K562 (cell line): ENCODE results near the gene CSRNP3. TPM values are rescaled to one million over a fixed set of nuclear protein-coding genes. Genes with fewer than 3 reads are reported as not detected.

ENCODE experiments used
- ATAC-seq: fragments of 200-7000 bp; cut with Tn5 transposase; 3 replicates; pipeline ENCODE4 v1.9.1; 2020; ENCODE audit warnings: moderate library complexity
- BruUV-seq: library from RNA; stranded (reverse); fragments of 400-500 nt; replicated peaks from 2 replicates; lab custom pipeline; 2021; lab: Mats Ljungman, UMichigan
- CTCF ChIA-PET: fragments of 300-600 bp; formaldehyde crosslinking; extraction: SDS; loops from one replicate; lab custom pipeline; 2021; ENCODE audit warnings: low intra/inter-chr PET ratio; lab: Yijun Ruan, JAX
- POLR2A ChIA-PET: fragments of 300-600, 350-650 bp; sonication (Branson Sonifier 250); formaldehyde crosslinking; extraction: SDS; loops from one replicate; lab custom pipeline; 2021; ENCODE audit warnings: antibody characterized with exemption, inconsistent platforms; lab: Yijun Ruan, JAX
- DNase-seq, 4 experiments: peaks; one replicate each; pipeline versions ENCODE4 v3.0.0 to v3.0.0-alpha.2; 2011 to 2018; ENCODE audit warnings: low spot score in 3 of 4, mixed read lengths in 3 of 4; ENCODE audit errors: extremely low read depth in 1 of 4
- FAIRE-seq: peaks from 2 replicates; lab custom pipeline; 2011; peaks lifted over from hg19 to GRCh38; lab: Jason Lieb, UNC
- H2AFZ ChIP-seq: 2 replicates; pipeline ENCODE4 v1.6.0; 2011; ENCODE audit warnings: low read depth, low read length, control low read depth, inconsistent platforms
- H3K27ac ChIP-seq: fragments of 200-600 bp; 3 replicates; pipeline ENCODE4 v1.8.0; 2011; ENCODE audit warnings: low read depth, mild to moderate bottlenecking, control low read depth, inconsistent platforms, low read length, moderate library complexity, mixed read lengths; ENCODE audit errors: extremely low read depth
- H3K27me3 ChIP-seq, 2 experiments: fragments of 300-600 bp in 1 of 2; 2 replicates in 1 of 2; 3 replicates in 1 of 2; pipeline versions ENCODE4 v1.6.0 to v1.8.0; 2011; ENCODE audit warnings: inconsistent platforms in 2 of 2, low read length in 2 of 2, mild to moderate bottlenecking in 1 of 2, mixed read lengths in 1 of 2, moderate library complexity in 1 of 2; ENCODE audit not compliant: control insufficient read depth in 2 of 2, insufficient read depth in 2 of 2
- H3K36me3 ChIP-seq: fragments of 300-600 bp; 3 replicates; pipeline ENCODE4 v1.8.0; 2011; ENCODE audit warnings: mild to moderate bottlenecking, low read length, inconsistent platforms; ENCODE audit not compliant: control insufficient read depth, insufficient read depth
- H3K4me1 ChIP-seq, 2 experiments: fragments of 200-600 bp in 1 of 2; replicated peaks in 1 of 2; 2 replicates in 1 of 2; 3 replicates in 1 of 2; pipeline versions ENCODE4 v1.5.1 to v1.8.0; 2011; ENCODE audit warnings: inconsistent platforms in 2 of 2, low read length in 2 of 2, mild to moderate bottlenecking in 1 of 2, mixed read lengths in 1 of 2, moderate library complexity in 1 of 2; ENCODE audit not compliant: control insufficient read depth in 2 of 2, insufficient read depth in 2 of 2
- H3K4me2 ChIP-seq: 2 replicates; pipeline ENCODE4 v1.6.1; 2011; ENCODE audit warnings: low read length, control low read depth, inconsistent platforms, mixed read lengths; ENCODE audit not compliant: insufficient read depth
- H3K4me3 ChIP-seq: fragments of 200-600 bp; sonication (generic), shearing (Covaris generic); 2 replicates; pipeline ENCODE4 v1.5.1; 2016; ENCODE audit warnings: control low read depth, inconsistent platforms
- H3K79me2 ChIP-seq: fragments of 200-600 bp; 3 replicates; pipeline ENCODE4 v1.8.0; 2011; ENCODE audit warnings: low read length, inconsistent platforms; ENCODE audit not compliant: control insufficient read depth, insufficient read depth
- H3K9ac ChIP-seq, 2 experiments: 2 replicates each; pipeline versions ENCODE4 v1.6.0 to v1.6.1; 2011; ENCODE audit warnings: low read depth in 2 of 2, low read length in 2 of 2, control low read depth in 1 of 2, inconsistent platforms in 1 of 2, mild to moderate bottlenecking in 1 of 2, mixed read lengths in 1 of 2; ENCODE audit not compliant: insufficient read depth in 1 of 2
- H3K9me1 ChIP-seq: one replicate; pipeline ENCODE4 v1.6.0; 2011; ENCODE audit warnings: inconsistent platforms, mild to moderate bottlenecking, low read length, moderate library complexity; ENCODE audit not compliant: control insufficient read depth, insufficient read depth
- H3K9me3 ChIP-seq: replicated peaks from 2 replicates; pipeline ENCODE4 v1.5.1; 2011; ENCODE audit warnings: low read depth, low read length, inconsistent platforms; ENCODE audit not compliant: control insufficient read depth, insufficient read depth
- H4K20me1 ChIP-seq: replicated peaks from 2 replicates; pipeline ENCODE4 v1.6.1; 2011; ENCODE audit warnings: low read length, inconsistent platforms, mixed read lengths; ENCODE audit not compliant: control insufficient read depth, insufficient read depth
- BRD9 ChIP-seq: fragments of 450-650 bp; IDR thresholded peaks from 2 replicates; pipeline ENCODE4 v1.6.1; 2018; ENCODE audit warnings: low read depth; ENCODE audit not compliant: partially characterized antibody
- DPF2 ChIP-seq: fragments of 450-650 bp; IDR thresholded peaks from 2 replicates; pipeline ENCODE4 v1.6.1; 2016
- GATAD2A ChIP-seq: fragments of 450-650 bp; IDR thresholded peaks from 2 replicates; pipeline ENCODE4 v1.6.1; 2017
- HDAC1 ChIP-seq, 2 experiments: fragments of 450-650 bp; IDR thresholded peaks; 2 replicates each; pipeline ENCODE4 v1.6.1; 2016 to 2017; ENCODE audit warnings: inconsistent platforms in 1 of 2, mild to moderate bottlenecking in 1 of 2, moderate library complexity in 1 of 2
- HDAC6 ChIP-seq: IDR thresholded peaks from 2 replicates; pipeline ENCODE4 v1.6.1; 2012; ENCODE audit warnings: low read depth, mild to moderate bottlenecking, control low read depth, inconsistent platforms, low read length, moderate library complexity
- JUN ChIP-seq, 2 experiments: sonication (generic) in 1 of 2; formaldehyde crosslinking in 1 of 2; IDR thresholded peaks; 2 replicates each; pipeline versions ENCODE4 v1.6.1 to v1.8.0; 2012 to 2022; ENCODE audit warnings: borderline replicate concordance in 2 of 2, mild to moderate bottlenecking in 2 of 2, improper control_type of control experiment in 1 of 2, low read depth in 1 of 2, low read length in 1 of 2, missing genetic modification reagents in 1 of 2
- JUND ChIP-seq, 2 experiments: IDR thresholded peaks; 2 replicates in 1 of 2; 3 replicates in 1 of 2; pipeline ENCODE4 v1.6.1; 2011; ENCODE audit warnings: borderline replicate concordance in 2 of 2, low read depth in 2 of 2, low read length in 2 of 2, improper control_type of control experiment in 1 of 2, missing biosample characterization in 1 of 2, missing genetic modification characterization in 1 of 2, missing genetic modification reagents in 1 of 2
- POLR2H ChIP-seq: IDR thresholded peaks from 2 replicates; pipeline ENCODE4 v1.6.1; 2016; ENCODE audit warnings: missing genetic modification characterization, low read depth, mild to moderate bottlenecking, control low read depth, missing compliant biosample characterization, moderate library complexity
- SREBF1 ChIP-seq: fragments of 150-350 bp; IDR thresholded peaks from 2 replicates; pipeline ENCODE4 v1.6.1; 2014; ENCODE audit warnings: antibody characterized with exemption, low read depth, low read length, borderline replicate concordance
- SRSF3 ChIP-seq: fragments of 200-400 bp; formaldehyde crosslinking; IDR thresholded peaks from 2 replicates; pipeline ENCODE4 v1.6.1; 2016; ENCODE audit warnings: mild to moderate bottlenecking, low read length, moderate library complexity; ENCODE audit not compliant: insufficient read depth
- SUPT5H ChIP-seq: fragments of 450-650 bp; IDR thresholded peaks from 2 replicates; pipeline ENCODE4 v1.6.1; 2016
- ZBTB17 ChIP-seq: fragments of 450-650 bp; formaldehyde crosslinking; IDR thresholded peaks from 2 replicates; pipeline ENCODE4 v1.4.0; 2020; ENCODE audit warnings: mild to moderate bottlenecking
- ZNF644 ChIP-seq: fragments of 200-800 bp; sonication (Bioruptor generic); IDR thresholded peaks from 2 replicates; pipeline ENCODE4 v1.6.1; 2016; ENCODE audit warnings: low read depth, missing genetic modification characterization, missing compliant biosample characterization
- ZNF830 ChIP-seq: fragments of 250-450 bp; sonication (Bioruptor Pico); IDR thresholded peaks from 2 replicates; pipeline ENCODE4 v1.5.0; 2021; ENCODE audit warnings: mild to moderate bottlenecking
- WGBS: fragments of 100-300 bp; shearing (Covaris generic); methylation state at CpG from one replicate; pipeline ENCODE4 v1.1.6; 2016; ENCODE audit warnings: low coverage, mixed read lengths; ENCODE audit not compliant: insufficient coverage; ENCODE audit errors: missing lambda C conversion rate; 5-methylcytosine and 5-hydroxymethylcytosine counted together
- in situ Hi-C: fragments of 300-500 bp; cut with MboI; formaldehyde crosslinking; loops from 4 replicates; pipeline ENCODE4 v1.15.0; 2018; ENCODE audit warnings: inconsistent platforms, mixed read lengths
- intact Hi-C: fragments of 100-400 bp; cut with micrococcal nuclease; formaldehyde crosslinking; loops from 2 replicates; pipeline ENCODE4 v1.14.2; 2022
- polyA plus RNA-seq, 8 experiments: library from polyadenylated mRNA; depleted of rRNA in 4 of 8; stranded (reverse) in 5 of 8; unstranded in 3 of 8; fragments of >200 nt; fragmentation: Nextera tagmentation in 2 of 8; fragmentation: Illumina TruSeq in 1 of 8; extraction: Ambion mirVana in 2 of 8; extraction: Trizol in 1 of 8; gene quantifications; 2 replicates each; pipeline versions ENCODE4 v1.2.1 to v1.2.3, GENCODE V29; 2011 to 2014; ENCODE audit warnings: inconsistent platforms in 1 of 8, missing spikeins in 1 of 8
- total RNA-seq, 7 experiments: library from RNA; depleted of rRNA in 6 of 7; stranded (reverse); fragments of >200 nt in 6 of 7; fragmentation: Illumina TruSeq in 2 of 7; extraction: Trizol in 2 of 7; gene quantifications; 2 replicates each; pipeline versions ENCODE4 v1.2.1 to v1.2.3, GENCODE V29; 2011 to 2021; ENCODE audit warnings: low replicate concordance in 1 of 7
- TF ChIP-seq, protein P1 (sequence below): fragments of 250-450 bp; sonication (Bioruptor Pico); IDR thresholded peaks from 2 replicates; pipeline ENCODE4 v1.8.0; 2022; ENCODE audit warnings: moderate library complexity, mild to moderate bottlenecking, inconsistent platforms
- TF ChIP-seq, protein P2 (sequence below): fragments of 450-650 bp; IDR thresholded peaks from 2 replicates; pipeline ENCODE4 v1.6.1; 2016; ENCODE audit warnings: borderline replicate concordance
- TF ChIP-seq, protein P3 (sequence below): fragments of 450-650 bp; formaldehyde crosslinking; IDR thresholded peaks from 2 replicates; pipeline ENCODE4 v1.4.0; 2020; ENCODE audit warnings: mild to moderate bottlenecking

CSRNP3 gene
- total and polyA plus RNA-seq, 9 of the 15 experiments (the other 6 are each of a cell fraction or from before 2014, with no cell fraction given) = not detected

DNA sequence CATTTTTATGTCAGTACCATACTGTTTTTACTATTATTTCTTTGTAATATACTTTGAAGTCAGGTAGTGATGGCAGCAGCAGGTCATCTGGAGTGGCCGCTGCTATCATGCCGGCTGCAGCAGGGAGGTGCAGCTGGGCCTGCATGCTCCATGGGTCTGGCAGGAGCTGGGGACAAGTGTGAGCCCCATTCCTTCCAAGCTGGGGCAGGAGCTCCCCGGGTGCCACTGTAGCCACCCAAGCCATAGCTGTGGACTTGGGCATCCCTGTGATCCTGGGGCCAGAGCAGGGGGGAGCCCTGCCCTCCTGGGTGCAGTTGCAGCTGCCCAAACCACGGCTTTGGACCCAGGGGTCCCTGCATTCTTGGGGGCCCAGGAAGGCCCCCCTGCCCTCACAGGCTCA is 59.2 kb downstream of the CSRNP3 start:
- H3K4me3 ChIP-seq = no peak overlapping the region
- no peak overlapping the region for H3K9ac ChIP-seq
- ChIA-PET CTCF (no interaction called here), POLR2A (interaction anchor here (0.8 kb wide), 1 partner anchor 11 kb away, joined by 3 read pairs; no protein-coding TSS in a partner anchor)
- ATAC-seq (no peak), DNase-seq (no peak), FAIRE-seq (no peak)
- H2AFZ ChIP-seq = no peak overlapping the region
- H4K20me1 ChIP-seq = no peaks in the 10 kb centered on the region
- no peak overlapping the region for H3K4me2 ChIP-seq
- no peaks in the 10 kb centered on the region for H3K27me3 ChIP-seq
- H3K9me3 ChIP-seq = no peaks in the 10 kb centered on the region
- intact Hi-C loops (no loop called here), in situ Hi-C loops (no loop called here)
- no peaks in the 10 kb centered on the region for H3K79me2 ChIP-seq
- BruUV-seq = no TSS peak
- no peaks in the 10 kb centered on the region for H3K36me3 ChIP-seq
- 0% methylated on average over 4 of the region's 4 CpGs for WGBS
- no peaks in the 10 kb centered on the region for H3K9me1 ChIP-seq
- H3K4me1 ChIP-seq = no peaks in the 10 kb centered on the region
- no peak overlapping the region for H3K27ac ChIP-seq
- TF ChIP-seq SUPT5H (no peak), HDAC1 (IDR thresholded peaks at IDR 0.05) (no peak), ZNF830 (CRISPR knock-in tag) (no peak), GATAD2A (no peak), JUN (IDR thresholded peaks at IDR 0.05; ENCODE audit: borderline replicate concordance, low read depth, low read length) (no peak), JUN (CRISPR knock-in tag; IDR thresholded peaks at IDR 0.05; ENCODE audit: borderline replicate concordance) (no peak), SRSF3 (no peak), ZBTB17 (no peak), DPF2 (no peak), JUND (IDR thresholded peaks at IDR 0.05; ENCODE audit: borderline replicate concordance, low read depth, low read length) (no peak), JUND (tag; IDR thresholded peaks at IDR 0.05; ENCODE audit: borderline replicate concordance, low read depth, low read length) (no peak), BRD9 (no peak), HDAC6 (no peak), POLR2H (no peak), ZNF644 (tag) (no peak), SREBF1 (no peak)
- TF ChIP-seq, protein P1, sequence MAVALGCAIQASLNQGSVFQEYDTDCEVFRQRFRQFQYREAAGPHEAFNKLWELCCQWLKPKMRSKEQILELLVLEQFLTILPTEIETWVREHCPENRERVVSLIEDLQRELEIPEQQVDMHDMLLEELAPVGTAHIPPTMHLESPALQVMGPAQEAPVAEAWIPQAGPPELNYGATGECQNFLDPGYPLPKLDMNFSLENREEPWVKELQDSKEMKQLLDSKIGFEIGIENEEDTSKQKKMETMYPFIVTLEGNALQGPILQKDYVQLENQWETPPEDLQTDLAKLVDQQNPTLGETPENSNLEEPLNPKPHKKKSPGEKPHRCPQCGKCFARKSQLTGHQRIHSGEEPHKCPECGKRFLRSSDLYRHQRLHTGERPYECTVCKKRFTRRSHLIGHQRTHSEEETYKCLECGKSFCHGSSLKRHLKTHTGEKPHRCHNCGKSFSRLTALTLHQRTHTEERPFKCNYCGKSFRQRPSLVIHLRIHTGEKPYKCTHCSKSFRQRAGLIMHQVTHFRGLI (CRISPR knock-in tag) = no peak
- TF ChIP-seq, protein P2, sequence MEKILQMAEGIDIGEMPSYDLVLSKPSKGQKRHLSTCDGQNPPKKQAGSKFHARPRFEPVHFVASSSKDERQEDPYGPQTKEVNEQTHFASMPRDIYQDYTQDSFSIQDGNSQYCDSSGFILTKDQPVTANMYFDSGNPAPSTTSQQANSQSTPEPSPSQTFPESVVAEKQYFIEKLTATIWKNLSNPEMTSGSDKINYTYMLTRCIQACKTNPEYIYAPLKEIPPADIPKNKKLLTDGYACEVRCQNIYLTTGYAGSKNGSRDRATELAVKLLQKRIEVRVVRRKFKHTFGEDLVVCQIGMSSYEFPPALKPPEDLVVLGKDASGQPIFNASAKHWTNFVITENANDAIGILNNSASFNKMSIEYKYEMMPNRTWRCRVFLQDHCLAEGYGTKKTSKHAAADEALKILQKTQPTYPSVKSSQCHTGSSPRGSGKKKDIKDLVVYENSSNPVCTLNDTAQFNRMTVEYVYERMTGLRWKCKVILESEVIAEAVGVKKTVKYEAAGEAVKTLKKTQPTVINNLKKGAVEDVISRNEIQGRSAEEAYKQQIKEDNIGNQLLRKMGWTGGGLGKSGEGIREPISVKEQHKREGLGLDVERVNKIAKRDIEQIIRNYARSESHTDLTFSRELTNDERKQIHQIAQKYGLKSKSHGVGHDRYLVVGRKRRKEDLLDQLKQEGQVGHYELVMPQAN = no peak
- TF ChIP-seq, protein P3, sequence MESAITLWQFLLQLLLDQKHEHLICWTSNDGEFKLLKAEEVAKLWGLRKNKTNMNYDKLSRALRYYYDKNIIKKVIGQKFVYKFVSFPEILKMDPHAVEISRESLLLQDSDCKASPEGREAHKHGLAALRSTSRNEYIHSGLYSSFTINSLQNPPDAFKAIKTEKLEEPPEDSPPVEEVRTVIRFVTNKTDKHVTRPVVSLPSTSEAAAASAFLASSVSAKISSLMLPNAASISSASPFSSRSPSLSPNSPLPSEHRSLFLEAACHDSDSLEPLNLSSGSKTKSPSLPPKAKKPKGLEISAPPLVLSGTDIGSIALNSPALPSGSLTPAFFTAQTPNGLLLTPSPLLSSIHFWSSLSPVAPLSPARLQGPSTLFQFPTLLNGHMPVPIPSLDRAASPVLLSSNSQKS = no peak
